Effector memory CD4-positive, alpha-beta T cell (primary cell): ENCODE results near the gene MYH9.
A peak's percentile ranks its signal among the peaks of the same experiment; 100 is the strongest.

Source experiments
- DNase-seq, 3 donors: peaks; one replicate each; pipeline ENCODE4 v3.0.0-alpha.2; 2020
- H3K27ac ChIP-seq: 2 replicates; pipeline ENCODE4 v1.7.0; 2013; ENCODE audit warnings: mild to moderate bottlenecking, low read length, moderate library complexity; ENCODE audit not compliant: insufficient read depth, poor library complexity, severe bottlenecking
- H3K27me3 ChIP-seq: replicated peaks from 2 replicates; pipeline ENCODE4 v1.7.0; 2013; ENCODE audit warnings: mild to moderate bottlenecking, low read length; ENCODE audit not compliant: insufficient read depth, control insufficient read depth, poor library complexity, severe bottlenecking
- H3K36me3 ChIP-seq: 2 replicates; pipeline ENCODE4 v1.7.0; 2013; ENCODE audit warnings: mild to moderate bottlenecking, low read length, moderate library complexity; ENCODE audit not compliant: control insufficient read depth, insufficient read depth
- H3K4me1 ChIP-seq: 2 replicates; pipeline ENCODE4 v1.7.0; 2013; ENCODE audit warnings: low read length, mild to moderate bottlenecking; ENCODE audit not compliant: control insufficient read depth, insufficient read depth, poor library complexity, severe bottlenecking
- H3K4me3 ChIP-seq: 2 replicates; pipeline ENCODE4 v1.7.0; 2013; ENCODE audit warnings: low read length, low read depth, mild to moderate bottlenecking; ENCODE audit not compliant: insufficient read depth, poor library complexity, severe bottlenecking
- H3K9me3 ChIP-seq: 2 replicates; pipeline ENCODE4 v1.7.0; 2013; ENCODE audit warnings: mild to moderate bottlenecking, low read length, moderate library complexity; ENCODE audit not compliant: control insufficient read depth

MYH9 gene

DNA sequence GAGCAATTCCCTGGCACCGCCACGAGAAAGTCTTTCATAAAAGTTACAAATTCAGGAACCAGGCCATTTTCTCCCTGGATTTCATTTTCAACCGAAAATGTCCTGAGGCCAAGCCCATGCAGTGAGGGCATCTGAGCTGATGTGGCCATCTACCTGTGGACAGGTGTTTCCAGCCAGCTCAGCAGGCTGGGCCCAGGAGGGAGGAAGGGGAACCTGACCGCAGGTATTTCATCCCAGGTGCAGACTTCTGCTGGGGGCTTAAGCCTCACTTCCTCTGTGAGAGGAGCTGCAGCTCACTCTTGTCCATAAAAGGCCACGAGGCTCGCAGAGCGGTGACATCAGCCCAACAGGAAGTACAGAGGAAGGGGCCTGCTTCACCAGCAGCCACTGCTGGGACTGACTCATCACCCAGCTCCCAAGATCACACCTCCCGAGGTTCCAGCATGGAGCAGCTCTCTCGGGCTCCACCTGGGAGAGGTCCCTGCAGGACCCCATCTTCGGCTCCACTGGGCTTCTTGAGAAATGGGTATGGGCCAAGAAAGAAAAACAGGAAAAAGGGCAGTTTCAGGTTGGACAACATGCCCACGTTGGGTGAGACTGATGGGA, 56.4 kb downstream of the MYH9 start:
- Histone ChIP-seq H3K27me3 (no peaks in the 10 kb centered on the region), H3K4me3 (peak overlapping the region; percentile 39), H3K9me3 (no peaks in the 10 kb centered on the region), H3K36me3 (peaks cover 33% of the 10 kb centered on the region), H3K4me1 (peaks cover 83% of the 10 kb centered on the region), H3K27ac (peak overlapping the region; percentile 79)
- peak; percentile 66 to 78 (median 73) for DNase-seq

- peak overlapping the region; percentile 23 for H3K4me3 ChIP-seq
- H3K36me3 ChIP-seq = peaks cover 36% of the 10 kb centered on the region
Observed at GRCh38 chr22:36330655-36331305, 57.0 kb downstream of the MYH9 start.

DNA sequence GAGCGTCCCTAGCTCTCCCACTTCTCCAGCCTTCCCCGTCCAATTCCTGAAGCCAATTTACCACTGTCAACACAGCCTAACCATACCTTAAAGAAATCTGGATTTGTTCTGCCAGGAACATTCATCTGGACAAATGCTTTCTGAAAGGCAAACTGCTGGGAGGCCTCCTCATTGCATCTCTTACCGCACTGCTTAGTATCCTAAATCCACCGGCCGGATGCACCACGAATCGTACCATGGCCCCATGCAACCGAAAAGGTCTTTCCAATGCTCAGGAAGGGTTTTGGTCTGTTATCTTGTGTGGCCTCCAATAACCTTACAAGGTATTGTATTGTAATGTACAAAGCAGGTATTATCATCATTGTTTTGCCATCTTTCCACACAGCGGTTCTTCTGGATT, 57.6 kb downstream of the MYH9 start:
- Histone ChIP-seq H3K27me3 (no peaks in the 10 kb centered on the region), H3K9me3 (no peaks in the 10 kb centered on the region), H3K4me3 (peak overlapping the region; percentile 23), H3K4me1 (peaks cover 70% of the 10 kb centered on the region), H3K27ac (peak overlapping the region; percentile 79), H3K36me3 (peaks cover 42% of the 10 kb centered on the region)
- no peak for DNase-seq

More at GRCh38 chr22:36330655-36331305, 57.0 kb downstream of the MYH9 start:
- no peaks in the 10 kb centered on the region for H3K9me3 ChIP-seq
- H3K27me3 ChIP-seq = no peaks in the 10 kb centered on the region
- H3K4me1 ChIP-seq = peaks cover 76% of the 10 kb centered on the region
- H3K27ac ChIP-seq = peak overlapping the region; percentile 79
- DNase-seq = peak; percentile 20 to 40 (median 22)

- no peaks in the 10 kb centered on the region for H3K9me3 ChIP-seq
- H3K36me3 ChIP-seq = peaks cover 49% of the 10 kb centered on the region
- H3K4me3 ChIP-seq = peak overlapping the region; percentile 10
- peak overlapping the region; percentile 79 for H3K27ac ChIP-seq
- no peaks in the 10 kb centered on the region for H3K27me3 ChIP-seq
- H3K4me1 ChIP-seq = peaks cover 63% of the 10 kb centered on the region
- peak; percentile 57 to 85 (median 69) for DNase-seq
Observed at GRCh38 chr22:36329254-36330078, 58.3 kb downstream of the MYH9 start.

- Histone ChIP-seq H3K27me3 (no peaks in the 10 kb centered on the region), H3K36me3 (peaks cover 56% of the 10 kb centered on the region), H3K4me3 (peak overlapping the region; percentile 10), H3K27ac (peak overlapping the region; percentile 79), H3K4me1 (peaks cover 56% of the 10 kb centered on the region), H3K9me3 (no peaks in the 10 kb centered on the region)
- DNase-seq = peak in 2 of 3 donors; percentile 25 to 40
Observed at GRCh38 chr22:36328635-36329253, 59.0 kb downstream of the MYH9 start.

GRCh38 chr22:36327922-36328551, 59.7 kb downstream of the MYH9 start:
- Histone ChIP-seq H3K4me3 (no peak overlapping the region), H3K4me1 (peaks cover 49% of the 10 kb centered on the region), H3K27me3 (no peaks in the 10 kb centered on the region), H3K9me3 (no peaks in the 10 kb centered on the region), H3K27ac (peak overlapping the region; percentile 79), H3K36me3 (peaks cover 63% of the 10 kb centered on the region)
- DNase-seq = no peak

GRCh38 chr22:36326178-36327161, 61.3 kb downstream of the MYH9 start:
- Histone ChIP-seq H3K4me3 (no peak overlapping the region), H3K27ac (peak overlapping the region; percentile 27), H3K36me3 (peaks cover 79% of the 10 kb centered on the region), H3K27me3 (no peaks in the 10 kb centered on the region), H3K4me1 (peaks cover 33% of the 10 kb centered on the region), H3K9me3 (no peaks in the 10 kb centered on the region)
- DNase-seq = no peak

DNA sequence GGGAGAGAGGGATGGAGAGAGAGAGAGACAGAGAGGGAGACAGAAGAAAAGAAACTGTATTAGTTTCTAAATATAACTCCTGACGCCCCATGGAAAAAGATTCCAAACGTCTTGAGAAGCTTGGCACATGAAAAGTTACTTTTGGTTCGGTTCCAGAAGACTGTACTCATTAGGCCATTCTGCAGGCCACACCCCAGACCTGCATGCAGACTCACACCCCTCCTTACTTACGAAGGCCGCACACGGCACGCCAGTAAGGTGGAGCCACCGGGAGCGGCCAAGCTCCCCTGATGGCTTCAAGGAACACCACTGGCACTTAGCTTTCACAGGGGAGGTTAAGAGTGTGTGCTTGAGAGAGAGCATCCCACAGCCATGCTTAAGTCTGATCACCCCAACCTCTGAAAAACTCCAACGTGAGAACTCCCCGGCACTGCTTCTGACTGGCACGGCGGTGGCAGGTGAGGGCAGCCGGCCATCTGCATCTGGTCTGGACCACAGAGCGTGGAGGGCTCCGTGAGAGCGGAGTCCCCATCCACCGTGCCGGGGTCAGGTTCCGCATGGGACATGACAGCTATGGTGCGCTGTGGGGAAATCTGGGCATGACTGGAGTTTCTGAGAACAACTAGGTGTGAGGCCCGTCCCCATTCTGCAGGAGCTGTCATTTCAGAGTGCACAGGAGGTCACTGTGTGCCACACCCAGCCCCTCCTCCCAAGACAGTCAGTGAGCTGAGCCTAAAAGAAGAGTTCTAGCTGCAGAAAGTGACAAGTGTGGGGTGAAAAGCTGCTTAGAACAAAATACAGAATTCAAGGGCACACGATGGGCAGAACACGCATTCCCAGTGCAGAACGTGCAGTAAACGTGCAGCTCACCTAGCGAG, 62.4 kb downstream of the MYH9 start:
- no peak for DNase-seq
- peaks cover 23% of the 10 kb centered on the region for H3K4me1 ChIP-seq

More for the DNA sequence above, 62.4 kb downstream of the MYH9 start:
- peaks cover 89% of the 10 kb centered on the region for H3K36me3 ChIP-seq
- H3K4me3 ChIP-seq = no peak overlapping the region
- H3K27ac ChIP-seq = no peak overlapping the region
- no peaks in the 10 kb centered on the region for H3K27me3 ChIP-seq
- no peaks in the 10 kb centered on the region for H3K9me3 ChIP-seq
